GM13977 (cell line): ENCODE measurements around the gene TMUB1.

Experiments used
- DNase-seq: peaks from one replicate; pipeline ENCODE4 v3.0.0; 2012; ENCODE audit warnings: low spot score
- CTCF ChIP-seq: IDR thresholded peaks from 2 replicates; pipeline ENCODE4 v1.5.1; 2012; ENCODE audit warnings: mild to moderate bottlenecking, control low read depth; ENCODE audit not compliant: insufficient read depth; ENCODE audit errors: extremely low read depth, missing control alignments
- in situ Hi-C: fragments of 300-500 bp; cut with MboI; formaldehyde crosslinking; loops from one replicate; pipeline ENCODE4 v1.12.0; 2022; ENCODE audit warnings: low sequenced_read_pairs, low pct_unique_long_range_greater_than_20kb, mixed read lengths, inconsistent platforms; ENCODE audit not compliant: unreplicated experiment

The TMUB1 gene, protein sequence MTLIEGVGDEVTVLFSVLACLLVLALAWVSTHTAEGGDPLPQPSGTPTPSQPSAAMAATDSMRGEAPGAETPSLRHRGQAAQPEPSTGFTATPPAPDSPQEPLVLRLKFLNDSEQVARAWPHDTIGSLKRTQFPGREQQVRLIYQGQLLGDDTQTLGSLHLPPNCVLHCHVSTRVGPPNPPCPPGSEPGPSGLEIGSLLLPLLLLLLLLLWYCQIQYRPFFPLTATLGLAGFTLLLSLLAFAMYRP

GRCh38 chr7:151083071-151083823 is at the start of gene TMUB1:
TSS of gene TMUB1 (minus strand) at chr7:151083493. CDS start at chr7:151082563, 930 bp downstream.
- DNase-seq: peak; percentile 90
- no peak for TF ChIP-seq CTCF
- in situ Hi-C loops: no loop called here

DNA sequence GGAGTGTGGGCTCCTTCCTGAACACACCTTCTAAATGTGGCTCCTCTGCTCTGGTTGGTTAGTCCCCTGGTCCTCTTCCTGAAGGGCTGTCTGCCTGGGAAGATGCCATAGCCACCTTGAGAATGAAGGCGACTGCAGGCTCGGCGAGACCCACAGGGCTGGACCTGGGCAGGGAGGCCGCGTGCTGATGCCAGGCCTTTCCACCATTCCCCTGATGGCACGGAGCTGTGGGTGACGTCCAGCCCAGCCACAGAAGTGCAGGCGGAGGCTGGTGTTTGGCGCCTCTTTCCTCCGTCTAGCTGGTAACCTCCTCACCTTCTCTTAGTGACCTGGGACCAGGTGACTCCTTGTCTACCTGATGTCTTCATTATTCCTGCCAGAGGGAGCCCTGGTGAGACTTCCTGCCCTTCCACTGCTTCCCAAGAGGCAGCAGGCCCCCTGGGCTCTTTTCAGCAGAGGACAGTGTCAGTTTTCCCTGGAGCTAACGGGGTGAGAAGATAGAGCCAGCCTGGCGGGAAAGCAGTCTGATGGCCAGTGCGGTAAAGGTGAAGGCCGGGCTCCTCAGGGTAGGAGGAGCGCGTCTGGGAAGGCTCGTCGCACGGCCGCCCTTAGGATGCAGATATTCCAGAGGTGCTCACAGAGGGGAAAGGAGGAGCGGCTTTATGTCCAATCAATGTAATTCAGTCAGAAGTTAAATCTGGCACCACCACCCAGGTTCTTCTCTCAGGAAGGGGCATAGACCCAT is 49.3 kb upstream of the TMUB1 start:
- no peak for TF ChIP-seq CTCF
- DNase-seq: no peak
- in situ Hi-C loops: no loop called here

DNA sequence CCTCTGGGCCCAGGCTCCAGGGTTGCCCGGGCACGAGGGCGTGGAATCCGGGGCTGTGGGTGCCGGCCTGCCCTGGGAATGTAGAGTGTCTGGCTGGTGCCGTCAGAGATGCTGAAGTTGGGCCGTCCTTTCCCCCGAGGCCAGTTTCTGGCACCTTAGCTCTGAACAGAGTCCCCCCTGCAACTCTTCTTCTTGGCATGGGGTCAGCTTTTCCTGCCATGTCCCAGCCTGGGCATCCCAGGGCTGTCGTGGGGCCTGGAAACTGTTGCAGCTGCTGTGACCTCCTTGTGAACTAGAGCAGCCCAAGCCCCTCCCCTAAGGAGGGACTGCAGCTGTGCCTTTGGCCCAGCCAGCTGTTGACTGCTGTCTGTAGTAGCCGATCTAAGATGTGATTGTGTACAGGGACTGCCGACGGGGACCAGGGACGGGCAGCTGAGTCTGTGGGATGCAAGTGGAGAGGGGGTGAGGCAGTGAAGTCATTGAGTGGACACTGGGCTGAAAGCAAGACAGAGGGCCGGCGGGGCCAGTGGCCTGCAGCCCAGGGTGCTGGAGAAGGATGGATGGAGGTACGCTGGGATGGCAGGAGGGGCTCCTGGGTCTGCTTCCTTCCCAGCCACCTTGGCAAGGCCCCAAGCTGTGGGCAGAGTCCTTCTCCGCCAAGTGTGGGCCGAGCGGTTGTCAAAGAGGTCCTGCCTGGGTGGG is 48.5 kb upstream of the TMUB1 start:
- in situ Hi-C loops: no loop called here
- no peak for DNase-seq
- TF ChIP-seq CTCF: no peak

- in situ Hi-C loops: no loop called here
- TF ChIP-seq CTCF: no peak
- no peak for DNase-seq
Observed at GRCh38 chr7:151131224-151131591, 47.9 kb upstream of the TMUB1 start.

- in situ Hi-C loops: no loop called here
Observed at GRCh38 chr7:151130741-151131157, 47.5 kb upstream of the TMUB1 start.

More at GRCh38 chr7:151130741-151131157, 47.5 kb upstream of the TMUB1 start:
- DNase-seq: no peak
- no peak for TF ChIP-seq CTCF
